IMR-90 (cell line): Measurements from ENCODE around the gene BFSP1. TPM values are rescaled to one million over a fixed set of nuclear protein-coding genes. Genes with fewer than 3 reads are reported as not detected.

Source experiments
- ATAC-seq: fragments of 200-7000 bp; cut with Tn5 transposase; 2 replicates; pipeline ENCODE4 v1.9.1; 2020; ENCODE audit warnings: low read depth, mild to moderate bottlenecking, moderate library complexity
- BruUV-seq: library from RNA; stranded (reverse); fragments of 400-500 nt; replicated peaks from 2 replicates; lab custom pipeline; 2021; lab: Mats Ljungman, UMichigan
- CTCF ChIA-PET: fragments of 300-600 bp; formaldehyde crosslinking; extraction: SDS; loops from one replicate; lab custom pipeline; 2021; ENCODE audit warnings: antibody characterized with exemption; lab: Yijun Ruan, JAX
- POLR2A ChIA-PET: fragments of 300-600 bp; sonication (Branson Sonifier 250); formaldehyde crosslinking; loops from one replicate; lab custom pipeline; 2022; ENCODE audit warnings: antibody characterized with exemption; ENCODE audit not compliant: unreplicated experiment; lab: Charles Lee
- DNase-seq: peaks from one replicate; pipeline ENCODE4 v3.0.0; 2013
- H2AFZ ChIP-seq: replicated peaks from 2 replicates; pipeline ENCODE3; 2013; ENCODE audit warnings: low read length, mild to moderate bottlenecking; ENCODE audit not compliant: poor library complexity
- H2AK5ac ChIP-seq: 2 replicates; pipeline ENCODE4 v1.6.1; 2013; ENCODE audit warnings: low read depth, low read length, inconsistent platforms
- H2AK9ac ChIP-seq: replicated peaks from 2 replicates; pipeline ENCODE3; 2013; ENCODE audit warnings: mild to moderate bottlenecking, low read depth, low read length, moderate library complexity; ENCODE audit not compliant: poor library complexity
- H2BK120ac ChIP-seq: 2 replicates; pipeline ENCODE4 v1.6.1; 2013; ENCODE audit warnings: low read depth, low read length, inconsistent platforms
- H2BK15ac ChIP-seq: 3 replicates; pipeline ENCODE4 v1.6.1; 2013; ENCODE audit warnings: low read depth, low read length, inconsistent platforms
- H2BK20ac ChIP-seq: 2 replicates; pipeline ENCODE4 v1.6.1; 2013; ENCODE audit warnings: low read depth, mild to moderate bottlenecking, inconsistent platforms, low read length, moderate library complexity
- H2BK5ac ChIP-seq: 2 replicates; pipeline ENCODE4 v1.6.1; 2013; ENCODE audit warnings: mild to moderate bottlenecking, low read depth, low read length, inconsistent platforms; ENCODE audit not compliant: poor library complexity, severe bottlenecking
- H3K14ac ChIP-seq: replicated peaks from 2 replicates; pipeline ENCODE4 v1.6.1; 2013; ENCODE audit warnings: low read depth, low read length, inconsistent platforms
- H3K18ac ChIP-seq: 2 replicates; pipeline ENCODE4 v1.6.1; 2013; ENCODE audit warnings: low read depth, low read length, control low read depth
- H3K23ac ChIP-seq: 2 replicates; pipeline ENCODE4 v1.6.1; 2013; ENCODE audit warnings: low read depth, low read length, inconsistent platforms
- H3K27ac ChIP-seq: 2 replicates; pipeline ENCODE4 v1.5.1; 2013; ENCODE audit warnings: mild to moderate bottlenecking, control low read depth, low read length; ENCODE audit not compliant: insufficient read depth
- H3K27me3 ChIP-seq: 2 replicates; pipeline ENCODE4 v1.6.1; 2013; ENCODE audit warnings: low read length; ENCODE audit not compliant: control insufficient read depth, insufficient read depth
- H3K36me3 ChIP-seq: 2 replicates; pipeline ENCODE4 v1.6.1; 2013; ENCODE audit warnings: low read length, mixed read lengths; ENCODE audit not compliant: control insufficient read depth, insufficient read depth
- H3K4ac ChIP-seq: 2 replicates; pipeline ENCODE4 v1.6.1; 2013; ENCODE audit warnings: low read depth, low read length, inconsistent platforms
- H3K4me1 ChIP-seq: 2 replicates; pipeline ENCODE4 v1.6.1; 2013; ENCODE audit warnings: low read length, mixed read lengths; ENCODE audit not compliant: control insufficient read depth, insufficient read depth
- H3K4me2 ChIP-seq: 2 replicates; pipeline ENCODE4 v1.6.1; 2013; ENCODE audit warnings: low read depth, mild to moderate bottlenecking, control low read depth, low read length, moderate library complexity
- H3K4me3 ChIP-seq: 2 replicates; pipeline ENCODE4 v1.5.1; 2013; ENCODE audit warnings: low read depth, mild to moderate bottlenecking, control low read depth, low read length, moderate library complexity; ENCODE audit not compliant: insufficient read depth
- H3K56ac ChIP-seq: 2 replicates; pipeline ENCODE4 v1.6.1; 2013; ENCODE audit warnings: low read length, inconsistent platforms; ENCODE audit not compliant: insufficient read depth; ENCODE audit errors: extremely low read depth
- H3K79me1 ChIP-seq, 2 experiments: 2 replicates each; pipeline ENCODE4 v1.6.1; 2013; ENCODE audit warnings: low read length in 2 of 2, inconsistent platforms in 1 of 2, low read depth in 1 of 2
- H3K9ac ChIP-seq: 2 replicates; pipeline ENCODE4 v1.6.1; 2013; ENCODE audit warnings: low read depth, low read length, control low read depth
- H3K9me1 ChIP-seq: 2 replicates; pipeline ENCODE4 v1.6.1; 2013; ENCODE audit warnings: low read length, inconsistent platforms; ENCODE audit not compliant: insufficient read depth
- H3K9me3 ChIP-seq: 2 replicates; pipeline ENCODE4 v1.6.1; 2013; ENCODE audit warnings: low read length; ENCODE audit not compliant: control insufficient read depth, insufficient read depth
- H4K20me1 ChIP-seq: 2 replicates; pipeline ENCODE4 v1.6.1; 2013; ENCODE audit warnings: low read length, inconsistent platforms; ENCODE audit not compliant: insufficient read depth
- H4K5ac ChIP-seq: 2 replicates; pipeline ENCODE4 v1.6.1; 2013; ENCODE audit warnings: mild to moderate bottlenecking, low read depth, low read length, control low read depth
- H4K8ac ChIP-seq, 2 experiments: 2 replicates each; pipeline ENCODE4 v1.6.1; 2013; ENCODE audit warnings: low read depth in 2 of 2, low read length in 2 of 2, control low read depth in 1 of 2, inconsistent platforms in 1 of 2
- H4K91ac ChIP-seq: 2 replicates; pipeline ENCODE4 v1.6.1; 2013; ENCODE audit warnings: low read depth, low read length, inconsistent platforms; ENCODE audit not compliant: insufficient read depth
- BHLHE40 ChIP-seq: fragments of 150-350 bp; IDR thresholded peaks from 2 replicates; pipeline ENCODE4 v1.6.1; 2016; ENCODE audit warnings: mild to moderate bottlenecking, low read depth, low read length
- CEBPB ChIP-seq: IDR thresholded peaks from 2 replicates; pipeline ENCODE4 v1.6.1; 2012; ENCODE audit warnings: low read depth, low read length, improper control_type of control experiment
- CHD1 ChIP-seq: IDR thresholded peaks from 2 replicates; pipeline ENCODE4 v1.6.1; 2012; ENCODE audit warnings: low read depth, low read length, improper control_type of control experiment
- MAFK ChIP-seq: IDR thresholded peaks from 2 replicates; pipeline ENCODE4 v1.6.1; 2012; ENCODE audit warnings: low read depth, low read length, improper control_type of control experiment
- MAZ ChIP-seq: IDR thresholded peaks from 2 replicates; pipeline ENCODE4 v1.6.1; 2012; ENCODE audit warnings: low read depth, mild to moderate bottlenecking, low read length, improper control_type of control experiment, moderate library complexity, borderline replicate concordance
- MXI1 ChIP-seq: IDR thresholded peaks from 2 replicates; pipeline ENCODE4 v1.6.1; 2012; ENCODE audit warnings: low read depth, mild to moderate bottlenecking, low read length, moderate library complexity, borderline replicate concordance
- NFE2L2 ChIP-seq: fragments of 150-350 bp; IDR thresholded peaks from 2 replicates; pipeline ENCODE4 v1.6.1; 2016; ENCODE audit warnings: low read depth, mild to moderate bottlenecking, low read length
- POLR2A ChIP-seq: IDR thresholded peaks from 2 replicates; pipeline ENCODE4 v1.6.1; 2012; ENCODE audit warnings: mild to moderate bottlenecking, low read depth, low read length
- RAD21 ChIP-seq: IDR thresholded peaks from 2 replicates; pipeline ENCODE4 v1.6.1; 2012; ENCODE audit warnings: low read length, improper control_type of control experiment
- RCOR1 ChIP-seq: IDR thresholded peaks from 2 replicates; pipeline ENCODE4 v1.6.1; 2012; ENCODE audit warnings: mild to moderate bottlenecking, low read length, improper control_type of control experiment; ENCODE audit not compliant: insufficient replicate concordance
- RFX5 ChIP-seq: IDR thresholded peaks from 2 replicates; pipeline ENCODE4 v1.8.0; 2012; ENCODE audit warnings: low read depth, mild to moderate bottlenecking, low read length, moderate library complexity
- SMC3 ChIP-seq: fragments of 150-350 bp; IDR thresholded peaks from 2 replicates; pipeline ENCODE4 v1.6.1; 2016; ENCODE audit warnings: low read depth, mild to moderate bottlenecking, antibody characterized with exemption, low read length, moderate library complexity
- WGBS, 2 experiments: methylation state at CpG; one replicate each; pipeline versions ENCODE4 v1.1.5 to v1.1.7; 2013; ENCODE audit warnings: missing lambda C conversion rate in 2 of 2; ENCODE audit not compliant: insufficient read length in 1 of 2; ENCODE audit errors: extremely low coverage in 2 of 2; 5-methylcytosine and 5-hydroxymethylcytosine counted together
- dilution Hi-C: fragments of 300-500 bp; cut with HindIII; formaldehyde crosslinking; loops from one replicate; pipeline ENCODE4 v1.14.3; 2018; ENCODE audit warnings: low sequenced_read_pairs; ENCODE audit not compliant: unreplicated experiment
- in situ Hi-C: fragments of 300-500 bp; cut with MboI; formaldehyde crosslinking; loops from 3 replicates; pipeline ENCODE4 v1.14.3; 2019; ENCODE audit warnings: low sequenced_read_pairs, inconsistent platforms, mixed read lengths
- intact Hi-C: fragments of 100-400 bp; cut with micrococcal nuclease; formaldehyde crosslinking; loops from 2 replicates; pipeline ENCODE4 v1.10.0; 2022
- polyA plus RNA-seq, 3 experiments: library from polyadenylated mRNA; depleted of rRNA; stranded (reverse); fragments of >200 nt; gene quantifications; 2 replicates each; pipeline ENCODE4 v1.2.3, GENCODE V29; 2012; ENCODE audit warnings: low replicate concordance in 1 of 3
- total RNA-seq: library from RNA; depleted of rRNA; stranded (reverse); fragments of >200 nt; gene quantifications from 2 replicates; pipeline ENCODE4 v1.2.3, GENCODE V29; 2012
- TF ChIP-seq, protein P1 (sequence below): conservative IDR thresholded peaks from 2 replicates; pipeline ENCODE4 v1.5.1; 2012; ENCODE audit warnings: mild to moderate bottlenecking, low read depth, low read length, improper control_type of control experiment
- TF ChIP-seq, protein P2 (sequence below): fragments of 150-350 bp; IDR thresholded peaks from 2 replicates; pipeline ENCODE4 v1.6.1; 2017; ENCODE audit warnings: mild to moderate bottlenecking, antibody characterized with exemption, low read length, low read depth
- TF ChIP-seq, protein P3 (sequence below): fragments of 150-350 bp; IDR thresholded peaks from 2 replicates; pipeline ENCODE4 v1.6.1; 2016; ENCODE audit warnings: low read depth, mild to moderate bottlenecking, low read length, moderate library complexity, borderline replicate concordance

The BFSP1 gene
- total and polyA plus RNA-seq, 2 of the 4 experiments (the other 2 are of a cell fraction) = 1.1 to 2.0 TPM

DNA sequence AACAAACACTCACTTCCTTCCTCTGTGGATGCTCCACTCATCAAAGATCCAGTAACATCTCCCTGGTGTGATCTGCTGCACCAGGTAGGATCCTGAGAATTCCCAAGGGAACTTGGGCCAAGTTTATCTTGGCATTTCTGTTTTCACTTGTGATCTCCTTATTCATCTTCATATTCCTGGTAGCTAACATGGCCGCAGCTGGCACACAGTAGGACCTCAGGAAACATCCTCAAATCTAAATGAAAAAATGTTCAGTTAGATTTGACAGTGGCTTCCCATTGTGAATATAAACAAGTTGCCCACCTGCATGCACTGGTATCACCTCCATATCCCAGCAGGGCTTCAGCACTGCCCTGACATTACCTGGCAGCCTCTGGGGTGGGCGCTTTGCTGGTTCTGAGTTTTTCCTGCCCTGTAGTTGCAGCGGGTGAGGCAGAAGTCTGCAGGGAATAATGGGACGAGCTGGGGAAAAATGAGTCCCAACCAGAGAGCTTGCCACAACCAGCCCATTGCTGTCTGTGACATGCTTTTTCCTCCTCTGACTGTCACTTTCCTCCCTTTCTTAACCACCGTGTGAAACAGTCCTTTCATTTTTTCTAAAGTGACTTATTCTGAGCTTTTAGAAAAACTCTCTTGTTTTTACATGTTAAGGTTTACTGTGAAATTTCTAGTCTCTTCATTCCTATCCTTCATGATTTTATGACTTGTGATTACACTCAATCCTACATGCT, 29.3 kb upstream of the BFSP1 start:
- dilution Hi-C loops = no loop called here
- TF ChIP-seq NFE2L2 (no peak), MXI1 (no peak), RFX5 (no peak), CHD1 (no peak), RAD21 (no peak), BHLHE40 (no peak), RCOR1 (no peak), CEBPB (no peak), MAFK (no peak), MAZ (no peak), SMC3 (no peak), POLR2A (no peak)
- TF ChIP-seq, protein P1, sequence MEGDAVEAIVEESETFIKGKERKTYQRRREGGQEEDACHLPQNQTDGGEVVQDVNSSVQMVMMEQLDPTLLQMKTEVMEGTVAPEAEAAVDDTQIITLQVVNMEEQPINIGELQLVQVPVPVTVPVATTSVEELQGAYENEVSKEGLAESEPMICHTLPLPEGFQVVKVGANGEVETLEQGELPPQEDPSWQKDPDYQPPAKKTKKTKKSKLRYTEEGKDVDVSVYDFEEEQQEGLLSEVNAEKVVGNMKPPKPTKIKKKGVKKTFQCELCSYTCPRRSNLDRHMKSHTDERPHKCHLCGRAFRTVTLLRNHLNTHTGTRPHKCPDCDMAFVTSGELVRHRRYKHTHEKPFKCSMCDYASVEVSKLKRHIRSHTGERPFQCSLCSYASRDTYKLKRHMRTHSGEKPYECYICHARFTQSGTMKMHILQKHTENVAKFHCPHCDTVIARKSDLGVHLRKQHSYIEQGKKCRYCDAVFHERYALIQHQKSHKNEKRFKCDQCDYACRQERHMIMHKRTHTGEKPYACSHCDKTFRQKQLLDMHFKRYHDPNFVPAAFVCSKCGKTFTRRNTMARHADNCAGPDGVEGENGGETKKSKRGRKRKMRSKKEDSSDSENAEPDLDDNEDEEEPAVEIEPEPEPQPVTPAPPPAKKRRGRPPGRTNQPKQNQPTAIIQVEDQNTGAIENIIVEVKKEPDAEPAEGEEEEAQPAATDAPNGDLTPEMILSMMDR = no peak
- TF ChIP-seq, protein P2, sequence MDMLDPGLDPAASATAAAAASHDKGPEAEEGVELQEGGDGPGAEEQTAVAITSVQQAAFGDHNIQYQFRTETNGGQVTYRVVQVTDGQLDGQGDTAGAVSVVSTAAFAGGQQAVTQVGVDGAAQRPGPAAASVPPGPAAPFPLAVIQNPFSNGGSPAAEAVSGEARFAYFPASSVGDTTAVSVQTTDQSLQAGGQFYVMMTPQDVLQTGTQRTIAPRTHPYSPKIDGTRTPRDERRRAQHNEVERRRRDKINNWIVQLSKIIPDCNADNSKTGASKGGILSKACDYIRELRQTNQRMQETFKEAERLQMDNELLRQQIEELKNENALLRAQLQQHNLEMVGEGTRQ = no peak
- TF ChIP-seq, protein P3, sequence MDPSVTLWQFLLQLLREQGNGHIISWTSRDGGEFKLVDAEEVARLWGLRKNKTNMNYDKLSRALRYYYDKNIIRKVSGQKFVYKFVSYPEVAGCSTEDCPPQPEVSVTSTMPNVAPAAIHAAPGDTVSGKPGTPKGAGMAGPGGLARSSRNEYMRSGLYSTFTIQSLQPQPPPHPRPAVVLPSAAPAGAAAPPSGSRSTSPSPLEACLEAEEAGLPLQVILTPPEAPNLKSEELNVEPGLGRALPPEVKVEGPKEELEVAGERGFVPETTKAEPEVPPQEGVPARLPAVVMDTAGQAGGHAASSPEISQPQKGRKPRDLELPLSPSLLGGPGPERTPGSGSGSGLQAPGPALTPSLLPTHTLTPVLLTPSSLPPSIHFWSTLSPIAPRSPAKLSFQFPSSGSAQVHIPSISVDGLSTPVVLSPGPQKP = no peak

More for the DNA sequence above, 29.3 kb upstream of the BFSP1 start:
- H3K9me1 ChIP-seq = peaks cover 19% of the 10 kb centered on the region
- H3K4ac ChIP-seq = peak overlapping the region; percentile 42
- peak overlapping the region; percentile 35 for H2BK20ac ChIP-seq
- DNase-seq (no peak), ATAC-seq (no peak)
- peaks cover 0 to 27% of the 10 kb centered on the region in 2 experiments; a peak in 3 of 4 replicates for H3K79me1 ChIP-seq
- H3K9me3 ChIP-seq = no peaks in the 10 kb centered on the region
- ChIA-PET POLR2A (no interaction called here), CTCF (no interaction called here)
- H3K18ac ChIP-seq = peak overlapping the region; percentile 21; the same call in 1 of the 2 replicates
- H2AFZ ChIP-seq = no peak overlapping the region
- no peak overlapping the region for H3K27ac ChIP-seq
- H3K56ac ChIP-seq = no peak overlapping the region
- H4K8ac ChIP-seq = peak overlapping the region in 1 of 2 experiments; percentile 29; a peak in 1 of 4 replicates
- H2AK9ac ChIP-seq = peak overlapping the region; percentile 67
- no TSS peak for BruUV-seq
- in situ Hi-C loops = no loop called here
- H3K4me2 ChIP-seq = no peak overlapping the region
- peak overlapping the region; percentile 26; the same call in 2 of the 3 replicates for H2BK15ac ChIP-seq
- peaks cover 17% of the 10 kb centered on the region for H3K4me1 ChIP-seq
- H3K9ac ChIP-seq = no peak overlapping the region
- no peak overlapping the region for H3K4me3 ChIP-seq
- H3K14ac ChIP-seq = peak overlapping the region; percentile 60
- H2BK120ac ChIP-seq = peak overlapping the region; percentile 80; the same call in 1 of the 2 replicates
- H3K23ac ChIP-seq = no peak overlapping the region; the same call in 1 of the 2 replicates
- peak overlapping the region; percentile 63 for H2AK5ac ChIP-seq
- H3K36me3 ChIP-seq = no peaks in the 10 kb centered on the region
- intact Hi-C loops = no loop called here
- peak overlapping the region; percentile 11 for H4K91ac ChIP-seq
- H4K20me1 ChIP-seq = peaks cover 8% of the 10 kb centered on the region; the same call in 1 of the 2 replicates
- no CpG with 5 or more reads among the region's 5 CpGs for WGBS, 2 experiments
- no peak overlapping the region for H4K5ac ChIP-seq
- H3K27me3 ChIP-seq = no peaks in the 10 kb centered on the region
- no peak overlapping the region for H2BK5ac ChIP-seq
